A549 (cell line): ENCODE data around the gene PLA1A. TPM values are rescaled to one million over a fixed set of nuclear protein-coding genes. Genes with fewer than 3 reads are reported as not detected.

Experiments
- ATAC-seq, 2 experiments: fragments of 200-7000 bp in 1 of 2; fragments of >200 bp in 1 of 2; cut with Nextera tagmentation in 1 of 2; cut with Tn5 transposase in 1 of 2; 3 replicates each; pipeline versions ENCODE4 v1.8.0 to v1.9.1; 2018 to 2020; ENCODE audit warnings: mild to moderate bottlenecking in 1 of 2, moderate library complexity in 1 of 2
- CTCF ChIA-PET: fragments of 300-600 bp; sonication (Branson Sonifier 250); formaldehyde crosslinking; extraction: SDS; loops from one replicate; lab custom pipeline; 2021; ENCODE audit warnings: antibody characterized with exemption, inconsistent platforms; lab: Yijun Ruan, JAX
- POLR2A ChIA-PET: fragments of 350-600 bp; formaldehyde crosslinking; extraction: SDS; loops from one replicate; lab custom pipeline; 2021; ENCODE audit warnings: antibody characterized with exemption, inconsistent platforms; lab: Yijun Ruan, JAX
- DNase-seq, 2 experiments: peaks; one replicate each; pipeline versions ENCODE4 v3.0.0 to v3.0.0-alpha.2; 2011 to 2016; ENCODE audit warnings: low read depth in 1 of 2, low spot score in 1 of 2
- FAIRE-seq: peaks from 2 replicates; lab custom pipeline; 2011; peaks lifted over from hg19 to GRCh38; lab: Jason Lieb, UNC
- H3K27ac ChIP-seq, 2 experiments: fragments of >200 bp; sonication (Bioruptor Twin); formaldehyde crosslinking; 3 replicates each; pipeline ENCODE4 v1.5.1; 2016 to 2017
- H3K4me1 ChIP-seq: fragments of >200 bp; sonication (Bioruptor Twin); formaldehyde crosslinking; 3 replicates; pipeline ENCODE4 v1.6.1; 2016
- H3K4me2 ChIP-seq: fragments of >200 bp; sonication (Bioruptor Twin); formaldehyde crosslinking; 3 replicates; pipeline ENCODE4 v1.6.1; 2016
- H3K4me3 ChIP-seq: fragments of >200 bp; sonication (Bioruptor Twin); formaldehyde crosslinking; 3 replicates; pipeline ENCODE4 v1.5.1; 2016
- H3K9me3 ChIP-seq: fragments of >200 bp; sonication (Bioruptor Twin); formaldehyde crosslinking; 3 replicates; pipeline ENCODE4 v1.6.1; 2016
- ATOH8 ChIP-seq: fragments of 250-450 bp; sonication (Bioruptor Pico); IDR thresholded peaks from 2 replicates; pipeline ENCODE4 v1.5.0; 2020; ENCODE audit warnings: low read depth, mild to moderate bottlenecking, moderate library complexity
- CBX2 ChIP-seq: fragments of 200-600 bp; sonication (generic); IDR thresholded peaks from 2 replicates; pipeline ENCODE4 v1.6.1; 2016; ENCODE audit warnings: low read depth, mild to moderate bottlenecking, borderline replicate concordance
- CBX8 ChIP-seq: fragments of 200-600 bp; sonication (generic); IDR thresholded peaks from 2 replicates; pipeline ENCODE4 v1.6.1; 2016
- CEBPB ChIP-seq, 2 experiments: fragments of >200 bp in 1 of 2; sonication (Bioruptor Twin) in 1 of 2; formaldehyde crosslinking in 1 of 2; IDR thresholded peaks; 2 replicates each; pipeline ENCODE4 v1.6.1; 2012 to 2016
- CHD2 ChIP-seq: fragments of 150-350 bp; IDR thresholded peaks from 2 replicates; pipeline ENCODE4 v1.6.1; 2014; ENCODE audit warnings: low read length; ENCODE audit not compliant: partially characterized antibody
- E2F6 ChIP-seq: IDR thresholded peaks from 2 replicates; pipeline ENCODE4 v1.6.1; 2012; ENCODE audit warnings: low read depth, borderline replicate concordance
- FOXS1 ChIP-seq: fragments of 250-450 bp; sonication (Bioruptor Pico); IDR thresholded peaks from 2 replicates; pipeline ENCODE4 v1.5.0; 2020; ENCODE audit warnings: mild to moderate bottlenecking, moderate library complexity
- GATA3 ChIP-seq: IDR thresholded peaks from 2 replicates; pipeline ENCODE4 v1.6.1; 2012; ENCODE audit warnings: borderline replicate concordance
- HDAC2 ChIP-seq: fragments of 200-600 bp; sonication (generic); IDR thresholded peaks from 2 replicates; pipeline ENCODE4 v1.6.1; 2016
- HOXA7 ChIP-seq: fragments of 250-450 bp; sonication (Bioruptor Pico); IDR thresholded peaks from 2 replicates; pipeline ENCODE4 v1.5.0; 2020; ENCODE audit warnings: mild to moderate bottlenecking, moderate library complexity
- HOXB13 ChIP-seq: fragments of 250-450 bp; sonication (Bioruptor Pico); IDR thresholded peaks from 2 replicates; pipeline ENCODE4 v1.5.0; 2020; ENCODE audit warnings: low read depth, mild to moderate bottlenecking, moderate library complexity
- HOXB5 ChIP-seq: fragments of 250-450 bp; sonication (Bioruptor Pico); IDR thresholded peaks from 2 replicates; pipeline ENCODE4 v1.5.0; 2020; ENCODE audit warnings: mild to moderate bottlenecking, moderate library complexity
- MAFK ChIP-seq: fragments of 450-650 bp; IDR thresholded peaks from 2 replicates; pipeline ENCODE4 v1.6.1; 2014; ENCODE audit not compliant: partially characterized antibody
- MAX ChIP-seq: IDR thresholded peaks from 2 replicates; pipeline ENCODE4 v1.6.1; 2012
- NFE2L2 ChIP-seq: fragments of 150-350 bp; conservative IDR thresholded peaks from 2 replicates; pipeline ENCODE4 v1.6.1; 2014; ENCODE audit warnings: low read length
- NR3C1 ChIP-seq: fragments of >200 bp; sonication (Bioruptor Twin); formaldehyde crosslinking; IDR thresholded peaks from 3 replicates; pipeline ENCODE4 v1.6.1; 2017
- PBX3 ChIP-seq: IDR thresholded peaks from 2 replicates; pipeline ENCODE4 v1.6.1; 2012
- RAD21 ChIP-seq, 2 experiments: fragments of >200 bp in 1 of 2; sonication (Bioruptor Twin) in 1 of 2; formaldehyde crosslinking in 1 of 2; IDR thresholded peaks in 1 of 2; conservative IDR thresholded peaks in 1 of 2; 2 replicates in 1 of 2; 3 replicates in 1 of 2; pipeline ENCODE4 v1.6.1; 2012 to 2018; ENCODE audit warnings: inconsistent platforms in 1 of 2
- RARB ChIP-seq: fragments of 250-450 bp; sonication (Bioruptor Pico); IDR thresholded peaks from 2 replicates; pipeline ENCODE4 v1.8.0; 2021; ENCODE audit warnings: mild to moderate bottlenecking, moderate library complexity
- RFX5 ChIP-seq: fragments of 450-650 bp; IDR thresholded peaks from 2 replicates; pipeline ENCODE4 v1.7.1; 2014; ENCODE audit warnings: antibody characterized with exemption, mild to moderate bottlenecking, moderate library complexity
- TP53 ChIP-seq: fragments of 250-450 bp; sonication (Bioruptor Pico); IDR thresholded peaks from 2 replicates; pipeline ENCODE4 v1.5.0; 2021; ENCODE audit warnings: mild to moderate bottlenecking, moderate library complexity
- USF2 ChIP-seq: fragments of 450-650 bp; IDR thresholded peaks from 2 replicates; pipeline ENCODE4 v1.6.1; 2014; ENCODE audit warnings: antibody characterized with exemption
- ZFP36 ChIP-seq: fragments of 450-650 bp; IDR thresholded peaks from 2 replicates; pipeline ENCODE4 v1.6.1; 2014; ENCODE audit warnings: borderline replicate concordance; ENCODE audit not compliant: partially characterized antibody
- ZNF302 ChIP-seq: fragments of 250-450 bp; sonication (Bioruptor Pico); IDR thresholded peaks from 2 replicates; pipeline ENCODE4 v1.9.0; 2021; ENCODE audit warnings: inconsistent platforms, mild to moderate bottlenecking, moderate library complexity
- ZSCAN20 ChIP-seq: fragments of 250-450 bp; sonication (Bioruptor Pico); IDR thresholded peaks from 2 replicates; pipeline ENCODE4 v1.8.0; 2022; ENCODE audit warnings: mild to moderate bottlenecking, moderate library complexity
- WGBS: methylation state at CpG from one replicate; pipeline ENCODE4 v1.1.6; 2017; ENCODE audit errors: missing lambda C conversion rate; 5-methylcytosine and 5-hydroxymethylcytosine counted together
- polyA plus RNA-seq, 4 experiments: library from polyadenylated mRNA; depleted of rRNA in 3 of 4; stranded (reverse); fragments of >200 nt; fragmentation: RNase III in 1 of 4; extraction: RNeasy Plus Mini Kit Qiagen cat#74134 plus additional on column Dnase treatment in 1 of 4; gene quantifications; 2 replicates in 3 of 4; 3 replicates in 1 of 4; pipeline ENCODE4 v1.2.3, GENCODE V29; 2011 to 2017

The PLA1A gene
- polyA plus RNA-seq, 2 of the 4 experiments (the other 2 are of a cell fraction), result 0.17 to 0.18 TPM

GRCh38 chr3:119555929-119556328 is 41.8 kb upstream of the PLA1A start:
- DNase-seq (no peak), FAIRE-seq (no peak), ATAC-seq (no peak)
- CTCF ChIA-PET, result interaction anchor here (0.7 to 1.0 kb wide), 2 partner anchors 65 to 674 kb away, joined by 3 read pairs; no protein-coding TSS in a partner anchor
- Histone ChIP-seq H3K9me3 (no peaks in the 10 kb centered on the region), H3K27ac (no peak overlapping the region), H3K4me3 (no peak overlapping the region), H3K4me2 (no peak overlapping the region), H3K4me1 (0 out of 3 replicates have a peak, but pooled peaks cover 3% of the 10 kb centered on the region)
- TF ChIP-seq MAFK (no peak), ZFP36 (no peak), HOXA7 (CRISPR knock-in tag) (no peak), GATA3 (no peak), HOXB5 (CRISPR knock-in tag) (no peak), MAX (no peak), ZNF302 (no peak), TP53 (CRISPR knock-in tag) (no peak), NR3C1 (no peak), E2F6 (no peak), HOXB13 (CRISPR knock-in tag) (no peak), ATOH8 (CRISPR knock-in tag) (no peak), PBX3 (no peak), RARB (CRISPR knock-in tag) (no peak), RFX5 (no peak)
- POLR2A ChIA-PET, result no interaction called here
- 50% methylated on average over 1 of the region's 1 CpG for WGBS

GRCh38 chr3:119557192-119557876 is 40.4 kb upstream of the PLA1A start:
- FAIRE-seq, result no peak
- 72% methylated on average over 7 of the region's 7 CpGs for WGBS
- H3K27ac ChIP-seq, result no peak overlapping the region
- ATAC-seq, result no peak
- H3K4me2 ChIP-seq, result no peak overlapping the region
- POLR2A ChIA-PET, result no interaction called here
- H3K9me3 ChIP-seq, result no peaks in the 10 kb centered on the region
- no peak overlapping the region for H3K4me3 ChIP-seq
- TF ChIP-seq HOXB5 (CRISPR knock-in tag) (no peak), ZFP36 (no peak), USF2 (no peak), MAX (no peak), HDAC2 (no peak), ZNF302 (no peak), FOXS1 (CRISPR knock-in tag) (no peak), CBX8 (no peak)
- 0 out of 3 replicates have a peak, but pooled peaks cover 3% of the 10 kb centered on the region for H3K4me1 ChIP-seq
- CTCF ChIA-PET, result interaction anchor here (0.5 to 2.8 kb wide), 4 partner anchors 18 to 674 kb away, joined by 3 to 15 read pairs (median 4); no protein-coding TSS in a partner anchor
- no peak for DNase-seq

- ATAC-seq (no peak), FAIRE-seq (no peak), DNase-seq (no peak)
- Histone ChIP-seq H3K4me1 (0 out of 3 replicates have a peak, but pooled peaks cover 3% of the 10 kb centered on the region), H3K4me2 (no peak overlapping the region), H3K27ac (no peak overlapping the region), H3K9me3 (no peaks in the 10 kb centered on the region), H3K4me3 (no peak overlapping the region)
- ChIA-PET CTCF (interaction anchor here (0.5 to 2.8 kb wide), 4 partner anchors 18 to 674 kb away, joined by 3 to 15 read pairs (median 4); no protein-coding TSS in a partner anchor), POLR2A (no interaction called here)
- no peak for TF ChIP-seq CHD2
- TF ChIP-seq CEBPB (IDR thresholded peaks at IDR 0.05), result no peak
- TF ChIP-seq ZSCAN20 (CRISPR knock-in tag), result no peak
- TF ChIP-seq CBX2, result no peak
- no peak for TF ChIP-seq RFX5
- no peak for TF ChIP-seq MAX
- TF ChIP-seq PBX3, result no peak
- TF ChIP-seq HDAC2, result no peak
- no peak for TF ChIP-seq NFE2L2
- no peak for TF ChIP-seq ATOH8 (CRISPR knock-in tag)
- no peak for TF ChIP-seq RAD21 (conservative IDR thresholded peaks at IDR 0.05 in 1 of 2, IDR thresholded peaks at IDR 0.05 in 1 of 2)
- WGBS, result 63% methylated on average over 3 of the region's 3 CpGs
These were observed 39.8 kb upstream of the PLA1A start for GRCh38 chr3:119557877-119558269.
